OCI-LY7 (cell line): Measurements from ENCODE around the gene E2F2. TPM values are rescaled to one million over a fixed set of nuclear protein-coding genes. Genes with fewer than 3 reads are reported as not detected.
A peak's percentile ranks its signal among the peaks of the same experiment; 100 is the strongest.

Source experiments
- BruUV-seq: library from RNA; stranded (reverse); fragments of 400-500 nt; replicated peaks from 2 replicates; lab custom pipeline; 2021; lab: Mats Ljungman, UMichigan
- CTCF ChIA-PET: fragments of 300-600 bp; sonication (Branson Sonifier 250); formaldehyde crosslinking; loops from one replicate; lab custom pipeline; 2022; ENCODE audit warnings: antibody characterized with exemption; ENCODE audit not compliant: unreplicated experiment; lab: Charles Lee
- POLR2A ChIA-PET: fragments of 300-600 bp; sonication (Branson Sonifier 250); formaldehyde crosslinking; loops from one replicate; lab custom pipeline; 2022; ENCODE audit warnings: antibody characterized with exemption; lab: Charles Lee
- DNase-seq: peaks from one replicate; pipeline ENCODE4 v3.0.0-alpha.2; 2015; ENCODE audit warnings: low spot score
- H2AFZ ChIP-seq: fragments of 200-600 bp; sonication (generic), shearing (Covaris generic); 2 replicates; pipeline ENCODE4 v1.6.1; 2014; ENCODE audit warnings: mild to moderate bottlenecking, antibody characterized with exemption, low read length, moderate library complexity
- H3K27ac ChIP-seq: fragments of 200-600 bp; sonication (generic); 2 replicates; pipeline ENCODE4 v1.5.1; 2014; ENCODE audit warnings: mixed run types, low read depth, mild to moderate bottlenecking, moderate library complexity, low read length, inconsistent platforms; ENCODE audit not compliant: poor library complexity, severe bottlenecking
- H3K36me3 ChIP-seq: fragments of 200-600 bp; sonication (generic); 2 replicates; pipeline ENCODE4 v1.6.1; 2014; ENCODE audit warnings: mild to moderate bottlenecking, antibody characterized with exemption, low read length, moderate library complexity, mixed read lengths; ENCODE audit not compliant: insufficient read depth
- H3K4me1 ChIP-seq: fragments of 200-600 bp; sonication (generic); 2 replicates; pipeline ENCODE4 v1.5.1; 2014; ENCODE audit warnings: mild to moderate bottlenecking, low read length; ENCODE audit not compliant: insufficient read depth, poor library complexity, severe bottlenecking
- H3K4me2 ChIP-seq: fragments of 200-600 bp; sonication (generic); 2 replicates; pipeline ENCODE4 v1.6.1; 2014; ENCODE audit warnings: mild to moderate bottlenecking, low read length
- H3K4me3 ChIP-seq: fragments of 200-600 bp; sonication (generic); 2 replicates; pipeline ENCODE4 v1.5.1; 2014; ENCODE audit warnings: mild to moderate bottlenecking, low read depth, low read length; ENCODE audit not compliant: poor library complexity, severe bottlenecking
- H3K79me2 ChIP-seq: fragments of 200-600 bp; sonication (generic); 2 replicates; pipeline ENCODE4 v1.6.1; 2016; ENCODE audit warnings: low read depth, mild to moderate bottlenecking, low read length, moderate library complexity, mixed read lengths; ENCODE audit not compliant: insufficient read depth
- H3K9me2 ChIP-seq: fragments of 200-600 bp; sonication (generic); 2 replicates; pipeline ENCODE4 v1.6.1; 2016; ENCODE audit warnings: mild to moderate bottlenecking, low read length, mixed read lengths; ENCODE audit not compliant: insufficient read depth
- H3K9me3 ChIP-seq: fragments of 200-600 bp; sonication (generic); 2 replicates; pipeline ENCODE4 v1.6.1; 2014; ENCODE audit warnings: mild to moderate bottlenecking, mixed run types, low read length, mixed read lengths
- H4K20me1 ChIP-seq: fragments of 200-600 bp; sonication (generic); 2 replicates; pipeline ENCODE4 v1.6.1; 2014; ENCODE audit warnings: mild to moderate bottlenecking, antibody characterized with exemption, low read length, moderate library complexity, mixed read lengths; ENCODE audit not compliant: insufficient read depth
- EZH2phosphoT487 ChIP-seq: fragments of 200-600 bp; sonication (generic); IDR thresholded peaks from 2 replicates; pipeline ENCODE4 v1.6.1; 2018; ENCODE audit warnings: low read depth, borderline replicate concordance, mild to moderate bottlenecking, mixed run types, antibody characterized with exemption, low read length, moderate library complexity, mixed read lengths
- intact Hi-C: fragments of 100-400 bp; cut with micrococcal nuclease; formaldehyde crosslinking; loops from one replicate; pipeline ENCODE4 v1.10.0; 2022; ENCODE audit not compliant: unreplicated experiment
- total RNA-seq, 2 experiments: library from RNA; depleted of rRNA in 1 of 2; stranded (reverse); fragments of >200 nt in 1 of 2; shearing (Covaris generic) in 1 of 2; gene quantifications; 2 replicates each; pipeline ENCODE4 v1.2.3, GENCODE V29; 2014 to 2022
- TF ChIP-seq, protein P1 (sequence below): fragments of 200-600 bp; sonication (generic); conservative IDR thresholded peaks from 2 replicates; pipeline ENCODE4 v1.5.1; 2014; ENCODE audit warnings: mild to moderate bottlenecking, antibody characterized with exemption, low read length, moderate library complexity, mixed read lengths

The E2F2 gene
- total RNA-seq, 2 experiments from 2014 or later, result 203 to 212 TPM

DNA sequence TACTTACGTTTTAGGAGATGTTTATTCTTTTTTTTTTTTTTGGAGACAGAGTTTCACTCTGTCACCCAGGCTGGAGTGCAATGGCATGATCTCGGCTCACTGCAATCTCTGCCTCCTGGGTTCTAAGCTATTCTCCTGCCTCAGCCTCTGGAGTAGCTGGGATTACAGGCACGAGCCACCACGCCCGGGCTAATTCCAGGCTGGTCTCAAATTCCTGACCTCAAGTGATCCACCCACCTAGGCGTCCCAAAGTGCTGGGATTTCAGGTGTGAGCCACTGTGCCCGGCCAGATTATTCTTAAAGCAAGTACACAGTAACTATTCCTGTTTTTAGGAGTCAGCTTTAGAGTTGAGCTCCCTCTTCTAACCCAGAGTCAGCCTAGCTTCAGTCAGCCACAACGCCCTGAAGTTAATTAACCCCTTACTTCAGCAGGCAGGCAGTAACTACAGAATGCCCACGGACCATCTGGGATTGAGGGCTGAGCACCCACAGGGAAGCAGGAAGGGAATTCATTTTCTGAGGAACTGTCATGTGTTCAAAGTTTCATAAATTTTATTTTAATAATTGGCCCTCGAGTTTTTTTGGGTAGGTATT is 33.6 kb upstream of the E2F2 start:
- Histone ChIP-seq H3K9me2 (no peaks in the 10 kb centered on the region), H3K36me3 (no peaks in the 10 kb centered on the region), H3K79me2 (peaks cover 22% of the 10 kb centered on the region; the same call in 1 of the 2 replicates), H3K4me1 (peaks cover 83% of the 10 kb centered on the region), H3K4me2 (no peak overlapping the region), H2AFZ (no peak overlapping the region), H4K20me1 (no peaks in the 10 kb centered on the region), H3K9me3 (no peaks in the 10 kb centered on the region), H3K27ac (no peak overlapping the region), H3K4me3 (no peak overlapping the region)
- no TSS peak for BruUV-seq
- ChIA-PET CTCF (no interaction called here), POLR2A (interaction anchor here (0.6 to 12.1 kb wide), 9 partner anchors 8 to 1283 kb away, joined by 3 to 259 read pairs (median 4); no protein-coding TSS in a partner anchor)
- TF ChIP-seq EZH2phosphoT487, result no peak
- TF ChIP-seq, protein P1, sequence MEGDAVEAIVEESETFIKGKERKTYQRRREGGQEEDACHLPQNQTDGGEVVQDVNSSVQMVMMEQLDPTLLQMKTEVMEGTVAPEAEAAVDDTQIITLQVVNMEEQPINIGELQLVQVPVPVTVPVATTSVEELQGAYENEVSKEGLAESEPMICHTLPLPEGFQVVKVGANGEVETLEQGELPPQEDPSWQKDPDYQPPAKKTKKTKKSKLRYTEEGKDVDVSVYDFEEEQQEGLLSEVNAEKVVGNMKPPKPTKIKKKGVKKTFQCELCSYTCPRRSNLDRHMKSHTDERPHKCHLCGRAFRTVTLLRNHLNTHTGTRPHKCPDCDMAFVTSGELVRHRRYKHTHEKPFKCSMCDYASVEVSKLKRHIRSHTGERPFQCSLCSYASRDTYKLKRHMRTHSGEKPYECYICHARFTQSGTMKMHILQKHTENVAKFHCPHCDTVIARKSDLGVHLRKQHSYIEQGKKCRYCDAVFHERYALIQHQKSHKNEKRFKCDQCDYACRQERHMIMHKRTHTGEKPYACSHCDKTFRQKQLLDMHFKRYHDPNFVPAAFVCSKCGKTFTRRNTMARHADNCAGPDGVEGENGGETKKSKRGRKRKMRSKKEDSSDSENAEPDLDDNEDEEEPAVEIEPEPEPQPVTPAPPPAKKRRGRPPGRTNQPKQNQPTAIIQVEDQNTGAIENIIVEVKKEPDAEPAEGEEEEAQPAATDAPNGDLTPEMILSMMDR, result no peak
- intact Hi-C loops, result no loop called here
- DNase-seq, result no peak

DNA sequence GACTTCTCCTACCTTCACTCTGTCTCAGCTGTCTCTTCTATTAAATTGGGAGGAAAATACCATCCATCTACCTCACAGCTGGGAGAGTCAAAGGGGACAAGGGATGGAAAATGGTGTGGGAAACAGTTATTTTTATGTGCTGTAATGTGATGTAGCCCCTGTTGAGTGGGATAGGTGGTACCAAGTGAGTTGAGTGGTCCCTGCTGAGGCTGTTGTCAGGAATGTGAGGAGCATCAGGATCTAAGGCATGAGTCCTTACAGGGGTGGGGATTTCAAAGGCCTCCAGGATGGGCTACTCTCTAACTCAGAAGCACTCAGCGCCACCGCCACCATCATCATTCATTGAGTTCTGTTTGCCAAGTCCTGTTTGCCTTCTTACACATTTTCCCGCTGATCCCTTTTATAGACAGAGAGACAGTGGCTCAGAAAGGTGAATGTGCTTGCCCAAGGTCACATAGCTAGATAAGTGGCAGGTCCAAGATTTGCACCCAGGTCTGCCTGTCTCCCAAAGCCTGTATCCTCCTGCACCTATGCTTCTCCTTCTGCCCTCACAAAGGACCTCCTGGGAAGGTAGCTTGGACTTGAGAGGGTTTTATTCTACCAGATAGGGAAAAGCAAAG is 32.8 kb upstream of the E2F2 start:
- Histone ChIP-seq H2AFZ (no peak overlapping the region), H3K36me3 (peaks cover 4% of the 10 kb centered on the region), H3K4me3 (no peak overlapping the region), H3K9me3 (no peaks in the 10 kb centered on the region), H3K4me2 (no peak overlapping the region), H3K79me2 (peaks cover 28% of the 10 kb centered on the region), H3K9me2 (no peaks in the 10 kb centered on the region), H4K20me1 (peaks cover 3% of the 10 kb centered on the region), H3K4me1 (peaks cover 75% of the 10 kb centered on the region), H3K27ac (no peak overlapping the region)
- CTCF ChIA-PET, result no interaction called here
- intact Hi-C loops, result no loop called here
- BruUV-seq, result no TSS peak
- POLR2A ChIA-PET, result interaction anchor here (0.7 to 12.1 kb wide), 7 partner anchors 7 to 1283 kb away, joined by 3 to 259 read pairs (median 5); no protein-coding TSS in a partner anchor
- TF ChIP-seq, protein P1, result no peak
- TF ChIP-seq EZH2phosphoT487, result no peak
- DNase-seq, result no peak

DNA sequence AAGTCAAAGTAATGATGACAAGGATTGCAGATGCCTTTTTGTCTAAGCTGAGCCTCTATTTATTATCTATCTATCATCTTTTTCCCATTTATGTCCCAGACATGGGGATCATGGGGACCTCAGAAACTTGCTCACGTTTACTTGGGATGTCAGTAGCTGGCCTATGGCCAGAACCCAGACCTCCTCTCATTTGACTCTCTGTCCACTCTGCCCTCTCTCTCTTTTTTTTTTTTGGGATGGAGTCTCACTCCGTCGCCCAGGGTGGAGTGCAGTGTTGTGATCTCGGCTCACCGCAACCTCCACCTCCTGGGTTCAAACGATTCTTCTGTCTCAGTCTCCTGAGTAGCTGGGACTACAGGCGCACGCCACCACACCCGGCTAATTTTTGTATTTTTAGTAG is 32.0 kb upstream of the E2F2 start:
- no peak for DNase-seq
- Histone ChIP-seq H3K4me2 (peak overlapping the region; percentile 97), H3K4me3 (peak overlapping the region; percentile 94), H3K4me1 (peaks cover 66% of the 10 kb centered on the region), H2AFZ (no peak overlapping the region), H4K20me1 (peaks cover 12% of the 10 kb centered on the region), H3K9me2 (no peaks in the 10 kb centered on the region), H3K79me2 (peaks cover 37% of the 10 kb centered on the region), H3K36me3 (peaks cover 13% of the 10 kb centered on the region), H3K9me3 (no peaks in the 10 kb centered on the region), H3K27ac (peak overlapping the region; percentile 97)
- POLR2A ChIA-PET, result interaction anchor here (6.8 to 12.1 kb wide), 2 partner anchors 11 to 32 kb away, joined by 135 to 259 read pairs; no protein-coding TSS in a partner anchor
- no TSS peak for BruUV-seq
- TF ChIP-seq, protein P1, result no peak
- CTCF ChIA-PET, result no interaction called here
- intact Hi-C loops, result no loop called here
